ENCODE data around the gene LMF2.

GRCh38 chr22:50522806-50523438 lies 15.4 kb upstream of the LMF2 start:
- TF ChIP-seq POLR2A (IDR thresholded peaks at IDR 0.05) (no peak), CTCF (IDR thresholded peaks at IDR 0.05) (no peak), POLR2AphosphoS5 (IDR thresholded peaks at IDR 0.05; ENCODE audit: insufficient read depth in 1 of 2, low read depth in 1 of 2) (no peak)
